HG02840 (cell line): ENCODE results near the gene ANKRD53.
"Not testable (repeated sequence)": the region's sequence is repeated elsewhere in the genome, so short reads cannot be mapped to it uniquely, and the experiment has no call there.

ENCODE experiments used
- ATAC-seq: cut with Tn5 transposase; IDR thresholded peaks from one replicate; pipeline ENCODE4 v1.9.1; 2021; ENCODE audit warnings: mild to moderate bottlenecking, moderate library complexity, moderate number of reproducible peaks; ENCODE audit not compliant: unreplicated experiment, low FRiP score

Gene ANKRD53

DNA sequence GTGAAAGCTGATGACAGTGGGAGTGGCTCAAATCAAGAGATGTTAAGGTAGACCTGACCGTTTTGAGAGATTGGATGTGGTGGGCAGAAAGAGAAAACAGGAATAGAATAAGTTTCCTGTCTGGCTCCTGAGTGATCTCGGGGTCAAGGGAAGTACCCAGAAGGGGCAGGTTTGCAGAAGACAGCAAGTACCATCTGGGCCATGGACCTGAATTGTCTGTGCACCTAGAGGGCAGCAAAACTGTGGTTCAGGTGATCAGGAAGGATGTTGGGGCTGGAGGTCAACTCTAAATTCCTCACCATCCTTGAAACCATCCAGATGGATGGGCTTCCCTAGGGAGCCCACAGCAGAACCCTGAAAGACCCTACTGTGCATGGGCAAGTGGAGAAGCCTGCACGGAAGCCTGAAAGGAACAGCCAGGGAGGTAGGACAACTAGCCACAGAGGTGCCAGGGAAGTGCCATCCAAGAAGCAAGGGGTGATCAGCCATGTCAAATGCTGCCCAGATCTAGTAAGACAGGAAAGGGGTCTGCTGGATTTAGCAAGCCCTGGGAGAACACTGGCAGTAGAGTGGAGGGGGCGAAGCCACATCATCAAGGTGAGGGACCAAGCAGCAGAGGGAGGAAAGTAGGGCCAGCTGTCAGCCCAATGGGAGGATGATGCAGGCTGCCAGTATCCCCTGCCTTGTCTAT is 8.2 kb downstream of the ANKRD53 start:
- no peak for ATAC-seq

DNA sequence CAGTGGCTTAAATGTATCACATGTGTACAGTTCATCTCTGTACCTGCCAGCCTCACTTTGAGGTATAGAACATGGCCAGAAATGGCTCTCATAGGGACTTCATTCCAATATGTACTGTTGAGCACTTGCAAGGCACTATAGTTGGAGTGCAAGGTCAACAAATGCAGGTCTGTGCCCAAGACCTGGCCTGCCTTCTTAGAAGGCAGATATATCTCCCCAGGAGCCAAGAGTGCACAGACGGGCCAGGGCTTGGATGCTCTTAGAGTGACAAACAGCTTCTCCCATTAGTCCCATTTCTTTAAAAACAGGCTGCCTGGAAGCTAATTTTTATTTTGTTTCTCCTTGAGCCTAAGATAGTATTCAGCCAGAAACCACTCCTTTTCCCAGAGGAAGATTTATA is 9.0 kb downstream of the ANKRD53 start:
- ATAC-seq, result no peak

DNA sequence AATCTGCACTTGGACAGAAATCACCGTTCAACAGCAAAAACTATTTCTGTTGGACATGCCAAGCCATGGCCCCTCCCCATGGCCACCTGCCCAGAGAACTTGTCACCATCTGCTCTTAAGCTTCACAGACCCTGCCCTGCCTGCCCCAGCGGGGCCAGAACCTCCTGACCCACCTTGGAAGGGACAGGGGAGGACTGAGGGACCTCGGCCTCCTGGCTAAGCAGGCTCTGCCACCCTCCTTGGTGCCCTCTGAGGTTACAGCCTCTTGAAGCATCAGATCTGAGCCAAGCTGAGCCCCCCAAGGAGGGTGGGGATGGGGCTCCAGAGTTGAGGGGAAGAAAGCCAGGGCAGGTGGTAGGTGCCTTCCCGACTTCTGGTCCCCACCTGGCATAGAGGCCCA is 9.7 kb downstream of the ANKRD53 start:
- ATAC-seq, result no peak

DNA sequence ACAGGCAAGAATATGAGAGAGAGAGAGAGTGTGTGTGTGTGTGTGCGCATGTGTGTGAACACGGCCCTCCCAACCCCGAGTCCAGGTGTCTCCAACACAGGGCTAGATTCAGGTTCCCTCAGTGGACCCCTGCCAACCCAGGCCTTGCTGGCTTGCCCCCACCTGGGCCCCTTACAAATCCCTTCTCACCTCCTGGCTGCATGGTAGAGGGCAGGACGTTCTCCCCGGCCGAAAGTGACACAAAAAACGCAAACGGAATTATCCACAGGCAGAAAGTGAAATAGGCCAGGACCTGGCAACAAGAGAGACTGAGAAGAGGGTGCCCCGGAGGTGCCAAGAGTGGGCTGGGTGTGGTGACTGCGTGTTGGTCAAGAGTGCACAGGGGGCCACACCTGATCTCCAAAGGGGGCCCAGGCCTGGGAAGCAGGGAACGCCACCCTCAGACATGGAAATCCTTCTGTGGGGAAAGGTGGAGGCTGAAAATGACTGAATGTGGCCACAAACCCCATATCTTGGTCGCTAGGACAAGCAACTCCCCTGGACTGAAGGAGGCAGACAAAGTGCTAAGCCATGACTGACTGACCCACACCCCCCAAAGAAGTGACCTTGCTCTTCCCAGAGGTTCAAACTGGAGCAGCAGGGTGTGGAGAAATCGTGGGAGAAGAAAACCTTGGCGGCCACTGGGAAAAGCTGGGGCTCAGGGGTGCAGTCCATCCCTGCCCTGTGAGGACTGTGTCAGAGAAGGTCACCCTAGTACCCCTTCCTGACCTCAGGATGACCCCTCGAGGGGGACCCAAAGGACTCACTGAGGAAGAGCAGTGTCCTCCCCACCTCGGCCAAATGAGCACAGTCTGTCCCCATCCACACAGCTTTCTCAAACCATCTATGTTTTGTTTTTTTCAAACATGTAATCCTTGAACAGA is 10.6 kb downstream of the ANKRD53 start:
- ATAC-seq, result no peak

DNA sequence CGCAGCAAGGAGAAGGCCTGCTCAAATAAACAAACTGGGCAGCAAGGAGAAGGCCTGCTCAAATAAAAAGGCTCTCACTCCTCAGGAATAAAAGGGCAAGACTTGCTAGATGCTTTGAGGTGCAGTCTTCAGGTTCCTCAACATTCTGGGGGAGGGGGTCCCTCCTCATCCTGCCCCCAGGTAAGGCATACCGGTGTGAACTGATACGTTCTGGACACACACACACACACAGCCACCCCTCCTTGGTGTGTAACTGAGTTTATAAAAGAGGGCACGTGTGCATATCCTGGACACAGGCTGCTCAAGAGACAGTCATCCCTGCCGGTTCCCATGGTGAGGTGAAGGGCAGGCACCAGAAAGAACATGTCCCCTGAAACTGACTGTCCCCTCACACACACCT is 11.8 kb downstream of the ANKRD53 start:
- ATAC-seq, result no peak

DNA sequence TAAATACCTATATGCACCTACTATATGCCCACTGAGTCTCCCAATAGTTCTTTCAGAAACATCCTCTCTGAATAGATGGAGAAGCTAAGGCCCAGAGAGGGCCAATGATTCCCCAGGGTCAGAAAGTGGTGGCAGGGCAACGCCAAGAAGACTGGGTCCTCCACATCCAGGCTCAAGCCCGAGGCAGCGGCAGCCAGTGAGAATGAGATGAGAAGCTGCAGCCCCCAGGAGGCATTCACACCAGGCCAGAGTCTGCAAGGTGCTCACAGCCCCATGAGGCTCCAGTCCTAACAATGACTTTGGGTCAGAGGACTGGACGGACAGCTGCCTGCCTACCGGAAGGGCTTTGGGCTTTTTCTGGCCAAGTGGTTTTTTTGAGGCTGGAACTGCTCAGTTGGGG is 12.7 kb downstream of the ANKRD53 start:
- no peak for ATAC-seq

DNA sequence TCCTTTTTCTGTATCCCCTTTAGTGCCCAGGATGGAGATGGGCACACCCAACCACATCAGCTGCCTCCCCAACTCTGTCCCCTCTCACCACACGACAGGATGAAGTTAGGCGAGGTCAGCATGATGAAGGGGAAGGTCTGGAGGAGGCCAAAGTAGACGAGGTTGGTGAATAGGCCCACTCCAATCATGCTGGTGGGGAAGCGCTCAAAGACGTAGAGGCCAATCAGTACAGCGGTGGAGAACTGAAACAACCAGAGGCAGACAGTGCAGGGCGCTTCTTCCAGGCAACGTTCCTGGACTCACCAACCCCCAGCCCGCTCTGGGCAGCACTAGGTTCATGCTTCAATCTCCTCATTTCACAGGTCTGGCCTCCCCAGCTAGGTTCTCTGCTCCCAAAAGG is 13.3 kb downstream of the ANKRD53 start:
- no peak for ATAC-seq

DNA sequence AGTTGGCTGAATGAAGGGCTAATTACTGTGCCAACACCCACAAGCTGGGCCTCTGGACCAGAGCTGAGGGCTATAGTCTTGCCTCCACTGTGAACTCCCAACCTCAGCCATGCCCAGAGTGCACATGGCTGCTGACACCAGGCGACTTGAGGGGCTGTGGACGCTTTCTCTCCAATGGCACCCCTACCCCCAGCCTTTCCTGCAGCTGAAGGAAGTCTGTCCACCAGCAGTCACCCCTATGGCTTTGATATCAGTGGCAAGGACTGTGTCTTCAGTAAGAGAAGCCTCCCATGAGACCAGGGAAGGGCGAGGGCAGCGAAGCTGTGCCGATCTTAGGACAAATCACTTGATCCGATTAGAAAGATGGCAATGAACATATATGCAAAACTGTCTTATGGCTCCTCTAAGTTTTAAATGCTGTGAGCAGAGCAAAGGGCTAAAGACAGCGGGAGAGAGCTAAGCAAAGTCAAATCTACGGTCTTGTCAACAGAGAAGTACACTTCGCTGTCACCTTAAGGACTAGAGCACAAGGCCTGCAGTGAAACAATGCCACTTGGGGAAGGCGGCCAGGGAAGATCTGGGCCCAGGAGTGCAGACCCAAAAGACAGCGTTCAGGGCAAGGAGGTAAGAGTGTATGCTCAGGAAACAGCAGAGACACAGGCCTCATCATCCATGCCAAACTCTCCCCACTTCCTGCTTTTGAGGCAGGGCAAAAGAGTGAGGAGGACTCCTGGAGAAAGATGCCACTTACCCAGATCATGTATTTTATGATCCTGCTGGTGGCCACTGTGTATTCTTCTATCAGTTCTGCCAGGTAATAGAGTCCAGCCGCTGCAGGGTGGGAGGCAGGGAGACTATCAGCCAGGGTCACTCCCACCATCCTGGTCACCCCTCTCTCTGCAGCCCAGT is 14.8 kb downstream of the ANKRD53 start:
- ATAC-seq, result no peak

DNA sequence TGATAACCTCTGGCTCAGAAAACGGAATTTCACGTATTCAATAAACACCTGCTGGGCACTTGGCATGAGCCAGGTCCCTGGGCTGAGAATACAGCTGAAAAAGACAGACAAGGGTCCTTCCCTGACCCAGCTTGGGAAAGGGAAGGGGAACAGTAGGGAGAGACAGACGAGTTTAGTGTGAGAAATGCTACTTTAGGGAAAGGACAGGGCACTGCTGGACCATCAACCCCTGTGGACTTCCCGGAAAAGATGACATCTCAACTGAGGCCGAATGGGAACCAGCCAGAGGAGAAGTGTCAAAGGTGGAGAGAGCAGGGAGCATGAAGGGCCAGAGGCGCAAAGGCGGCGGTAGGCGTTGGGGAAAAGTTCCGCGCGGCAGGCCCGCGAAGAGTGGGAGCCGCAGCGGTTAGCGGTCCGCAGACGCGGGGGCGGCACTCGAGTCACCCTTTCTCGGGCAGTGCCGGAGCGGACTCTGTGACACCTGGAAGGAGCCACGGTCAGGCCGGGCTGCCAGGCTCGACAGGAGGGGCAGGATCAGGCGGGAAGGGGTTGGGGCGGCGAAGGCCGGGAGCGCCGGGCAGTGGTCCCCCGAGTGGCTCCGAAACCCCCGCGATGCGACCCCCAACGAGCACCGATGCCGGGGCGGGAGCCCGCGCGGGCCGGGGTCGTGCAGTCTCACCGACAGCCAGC is 15.7 kb downstream of the ANKRD53 start:
- ATAC-seq, result peak; percentile 20

DNA sequence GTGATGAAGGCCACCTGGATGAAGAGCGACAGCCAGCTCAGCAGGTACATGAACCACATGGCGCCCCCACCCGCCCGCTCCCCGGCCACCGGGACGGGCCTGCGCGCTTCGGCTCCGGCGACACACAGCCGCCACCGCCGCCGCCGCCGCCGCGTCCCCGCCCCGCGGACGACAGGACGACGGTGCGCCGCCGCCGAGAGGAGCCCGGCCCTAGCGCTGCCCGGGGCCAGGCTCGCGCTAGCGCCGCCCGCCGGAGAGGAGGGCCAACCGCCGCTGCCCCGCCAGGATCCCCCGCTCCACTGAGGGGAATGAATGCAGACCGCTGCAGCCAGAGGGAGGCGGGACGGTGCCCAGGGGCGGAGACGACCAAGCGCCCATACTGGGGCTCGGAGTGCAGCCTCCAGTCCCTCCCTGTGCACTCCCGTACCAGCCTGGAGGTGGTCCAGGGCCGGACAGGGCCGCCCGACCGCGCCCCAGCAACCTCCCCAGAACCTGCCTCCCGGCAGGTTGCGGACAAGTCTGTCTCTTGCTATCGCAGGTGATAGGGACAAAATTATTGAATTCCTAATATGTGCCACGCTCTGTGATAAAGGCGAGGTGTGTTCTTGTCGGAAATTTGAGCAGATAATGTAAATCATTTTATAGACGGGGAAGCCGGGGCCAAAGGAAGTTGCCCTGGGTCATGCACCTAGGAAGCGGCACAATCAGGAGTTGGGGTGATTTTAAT is 16.4 kb downstream of the ANKRD53 start, which contains the start of gene TEX261:
Gene TEX261 (minus strand): TSS at position 175 of the 727 bp plus-strand sequence. CDS start 116 bp downstream, at position 59.
- ATAC-seq, result peak; percentile 91

DNA sequence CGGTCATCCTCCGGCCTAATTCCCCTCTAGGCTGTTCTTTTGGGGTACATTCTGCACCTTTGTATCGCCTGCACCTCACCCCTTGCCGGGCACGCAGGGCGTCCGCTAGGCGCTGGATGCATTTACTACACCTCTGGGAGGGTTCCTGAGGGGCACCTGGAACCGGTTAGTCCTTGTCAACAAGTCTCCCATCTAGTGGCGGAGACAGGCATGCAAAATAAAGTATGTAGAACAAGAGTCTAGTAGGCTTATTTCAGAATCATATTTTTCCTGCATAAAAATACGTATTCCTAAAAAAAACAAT is 16.9 kb downstream of the ANKRD53 start:
- peak; percentile 28 for ATAC-seq

DNA sequence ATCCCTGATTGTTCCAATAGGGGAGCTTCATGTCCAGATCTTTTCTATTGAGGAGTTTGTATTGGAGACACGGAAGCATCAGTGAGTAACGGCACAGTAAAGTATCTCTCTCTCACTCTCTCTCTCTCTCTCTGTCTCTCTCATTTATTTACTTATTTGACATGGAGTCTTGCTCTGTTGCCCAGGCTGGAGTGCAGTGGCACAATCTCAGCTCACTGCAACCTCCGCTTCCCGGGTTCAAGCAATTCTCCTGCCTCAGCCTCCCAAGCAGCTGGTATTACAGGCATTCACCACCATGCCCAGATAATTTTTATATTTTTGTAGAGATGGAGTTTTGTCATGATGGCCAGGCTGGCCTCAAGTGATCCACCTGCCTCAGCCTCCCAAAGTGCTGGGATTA is 20.5 kb downstream of the ANKRD53 start:
- ATAC-seq, result not testable (repeated sequence)

DNA sequence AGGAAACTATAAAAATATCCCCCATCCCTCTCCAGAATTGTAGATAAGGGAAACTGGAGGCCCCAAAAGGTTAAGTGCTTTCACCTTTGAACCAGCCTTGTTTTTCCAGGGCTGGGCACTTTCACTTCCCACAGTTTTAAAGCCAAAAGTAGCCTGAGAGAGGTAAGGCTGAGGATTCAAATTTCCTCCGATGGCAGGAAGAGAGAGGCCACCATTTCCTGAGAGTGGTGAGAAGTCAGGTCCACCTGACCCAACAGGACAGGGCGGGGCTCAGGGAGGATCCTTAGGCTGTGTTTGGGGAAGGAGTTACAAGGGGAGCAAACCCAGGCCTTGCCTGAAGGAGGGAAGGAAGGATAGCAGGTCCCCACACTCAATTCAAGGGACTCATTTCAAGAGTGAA is 20.9 kb downstream of the ANKRD53 start:
- no peak for ATAC-seq

DNA sequence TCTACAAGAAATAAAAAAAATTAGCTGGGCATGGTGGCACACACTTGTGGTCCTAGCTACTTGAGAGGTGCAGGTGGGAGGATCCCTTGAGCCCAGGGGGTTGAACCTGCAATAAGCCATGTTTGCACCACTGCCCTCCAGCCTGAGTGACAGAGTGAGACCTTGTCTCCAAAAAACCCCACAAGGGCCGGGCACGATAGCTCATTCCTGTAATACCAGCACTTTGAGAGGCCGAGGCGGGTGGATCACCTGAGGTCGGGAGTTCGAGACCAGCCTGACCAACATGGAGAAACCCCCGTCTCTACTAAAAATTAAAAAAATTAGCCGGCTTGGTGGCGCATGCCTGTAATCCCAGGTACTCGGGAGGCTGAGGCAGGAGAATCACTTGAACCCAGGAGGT is 21.5 kb downstream of the ANKRD53 start:
- ATAC-seq, result not testable (repeated sequence)

DNA sequence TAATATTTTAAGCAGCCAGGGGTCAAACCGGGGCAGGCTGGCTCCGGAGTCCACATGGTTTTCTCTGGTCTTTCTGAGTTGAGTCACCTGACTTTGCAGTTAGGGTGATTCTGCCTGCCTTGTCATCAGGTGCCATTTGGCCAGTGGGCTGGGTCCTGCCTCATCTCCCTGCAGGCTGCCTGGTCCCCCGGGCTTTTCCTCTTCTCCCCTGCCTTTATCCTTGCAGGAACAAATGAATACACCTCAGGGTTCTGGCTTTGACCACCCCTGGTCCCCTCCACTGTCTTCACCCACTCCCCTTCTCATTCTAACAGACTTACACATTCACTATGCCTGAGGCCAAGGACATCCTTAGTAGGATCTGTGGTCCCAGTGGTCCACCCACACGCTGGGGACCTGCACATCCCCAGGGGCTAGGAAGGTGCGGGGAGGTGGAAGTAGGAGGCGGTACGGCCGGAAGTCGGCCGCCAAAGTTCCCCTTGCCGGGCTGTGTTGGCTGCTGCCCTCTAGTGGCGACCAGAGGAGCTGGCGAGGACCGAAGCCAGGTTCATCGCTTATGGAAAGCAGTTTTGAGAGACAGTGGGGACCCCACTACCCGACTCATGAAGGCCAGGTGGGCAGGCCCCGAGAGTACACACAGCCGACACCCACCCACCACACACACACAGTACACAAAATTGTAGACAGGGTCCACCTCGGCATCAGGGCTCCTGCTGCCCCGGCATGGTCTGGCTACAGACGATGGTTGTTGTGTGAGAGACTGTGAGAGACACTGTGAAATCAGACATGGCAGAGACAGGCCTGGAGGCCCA is 22.6 kb downstream of the ANKRD53 start:
- peak; percentile 86 for ATAC-seq

DNA sequence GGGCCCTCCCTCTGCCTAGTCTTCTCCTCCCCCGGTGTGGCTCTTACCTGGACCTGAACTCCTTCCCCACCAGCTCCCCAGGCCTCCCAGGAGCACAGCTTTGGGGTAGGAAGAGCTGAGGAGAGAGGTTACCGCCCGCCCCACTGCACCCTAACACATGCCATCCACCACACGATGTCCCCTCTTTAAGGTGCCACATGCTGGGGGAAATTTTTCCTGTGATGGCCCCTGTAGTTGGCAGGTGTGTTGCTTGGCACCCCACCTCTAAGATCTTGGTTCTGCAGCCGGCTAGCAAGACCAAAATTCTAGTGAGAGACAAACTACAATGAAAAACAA is 23.1 kb downstream of the ANKRD53 start:
- ATAC-seq, result no peak

DNA sequence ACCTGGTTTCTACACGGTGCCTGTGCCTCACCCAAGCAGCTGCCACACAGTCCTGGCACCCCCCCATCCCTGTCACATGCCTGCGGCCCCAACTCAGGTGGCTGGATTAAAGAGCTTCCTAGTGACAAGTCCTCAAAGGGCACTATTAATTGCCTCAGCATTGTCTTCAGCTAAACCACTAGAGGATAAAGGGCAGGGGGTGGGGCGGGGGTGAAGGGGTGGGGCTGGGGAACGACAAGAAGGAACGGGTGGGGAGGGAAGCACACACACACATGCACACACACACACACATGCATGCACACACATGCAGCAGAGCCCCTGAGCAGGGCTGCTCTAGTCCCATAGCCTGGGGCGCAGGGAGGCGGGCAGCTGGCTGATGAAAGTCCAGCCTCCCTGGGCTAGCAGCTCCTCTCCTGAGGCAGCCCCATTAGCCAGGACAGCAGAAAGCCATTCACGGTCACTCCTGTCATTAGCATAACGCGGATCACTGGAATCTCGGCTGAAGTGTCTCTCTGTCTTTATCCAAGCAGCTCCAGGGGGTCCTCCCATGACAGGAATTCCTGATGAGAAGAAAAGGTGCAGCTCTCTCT is 23.6 kb downstream of the ANKRD53 start:
- ATAC-seq, result no peak

DNA sequence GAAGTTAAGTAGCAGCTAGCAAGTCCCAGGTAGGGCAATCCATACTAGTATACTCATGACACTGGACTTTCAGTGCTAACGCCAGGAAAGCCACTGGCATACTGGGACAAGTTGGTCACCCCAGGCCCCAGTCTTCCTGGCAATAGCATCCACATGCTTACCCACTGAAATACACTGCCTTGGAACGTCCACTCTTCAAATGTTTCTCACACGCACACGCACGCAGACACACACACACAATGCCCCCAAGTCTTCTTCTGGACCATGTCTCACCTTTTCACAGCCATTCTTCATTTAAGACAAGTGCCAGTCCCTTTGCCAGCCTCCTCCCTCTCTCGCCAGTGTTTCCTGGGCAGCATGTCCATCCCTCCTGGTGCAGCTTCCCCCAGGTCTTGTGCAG is 25.0 kb downstream of the ANKRD53 start:
- ATAC-seq, result no peak
